Measurements from ENCODE around the gene PSMA3. TPM values are rescaled to one million over a fixed set of nuclear protein-coding genes. Genes with fewer than 3 reads are reported as not detected.

The PSMA3 gene
- total and polyA plus RNA-seq, 2 of the 8 experiments (the other 6 are each of a cell fraction or from before 2014, with no cell fraction given): 285 to 507 TPM

- TF ChIP-seq CHD7 (IDR thresholded peaks at IDR 0.05; ENCODE audit: insufficient replicate concordance, low read length) (no peak), EZH2 (IDR thresholded peaks at IDR 0.05; ENCODE audit: low read depth, low read length, severe bottlenecking) (no peak), BCL11A (IDR thresholded peaks at IDR 0.05; ENCODE audit: low read depth in 2 of 2, low read length in 2 of 2) (no peak), CHD1 (IDR thresholded peaks at IDR 0.05; ENCODE audit: low read depth, low read length) (no peak), SP2 (IDR thresholded peaks at IDR 0.05; ENCODE audit: low read length) (no peak)
Measured at GRCh38 chr14:58200846-58201245, 43.8 kb upstream of the PSMA3 start (continued).
